Dedifferentiated amniotic fluid mesenchymal stem cell (primary cell): ENCODE measurements around the gene PDZD2.

Experiments used
- DNase-seq: peaks from one replicate; pipeline ENCODE4 v3.0.0-alpha.2; 2016; ENCODE audit errors: extremely low spot score

PDZD2 gene

GRCh38 chr5:32138839-32139493 is 500.0 kb downstream of the PDZD2 start:
- DNase-seq: no peak

GRCh38 chr5:32143617-32144377 is 504.9 kb downstream of the PDZD2 start:
- no peak for DNase-seq

DNA sequence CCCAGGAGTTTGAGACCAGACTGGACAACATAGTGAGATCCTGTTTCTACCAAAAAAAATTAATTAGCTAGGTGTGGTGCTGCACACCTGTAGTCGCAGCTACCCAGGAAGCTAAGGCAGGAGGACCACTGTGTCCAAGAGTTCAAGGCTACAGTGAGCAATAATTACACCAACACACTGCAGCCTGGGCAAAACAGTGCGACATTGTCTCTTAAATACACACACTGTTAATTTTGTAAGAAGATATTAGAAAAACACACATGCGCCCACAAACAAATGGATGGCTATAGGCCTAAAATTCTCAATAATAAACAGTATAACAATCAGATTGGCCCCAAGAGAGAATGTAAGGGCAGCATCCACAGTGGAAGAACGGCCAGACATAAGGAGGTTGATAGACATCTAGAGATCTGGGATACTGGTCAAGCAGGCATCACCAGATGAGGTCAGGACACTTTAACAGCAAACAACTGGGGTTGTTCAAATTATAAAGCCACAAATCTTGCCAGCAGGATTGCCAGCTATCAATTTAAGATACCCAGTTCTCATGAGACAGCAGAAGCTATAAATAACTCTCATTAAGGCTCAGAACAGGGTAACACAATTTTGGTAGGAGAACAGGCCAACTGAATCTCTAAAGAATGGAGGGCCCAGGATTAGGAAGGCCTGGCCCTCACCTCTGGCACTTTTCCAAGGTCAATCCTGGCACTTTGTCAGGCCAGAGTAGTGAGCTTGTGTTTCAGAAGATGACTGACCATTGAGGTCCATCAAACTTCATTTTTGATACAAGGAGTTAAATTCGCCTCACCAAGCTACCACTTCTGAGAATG is 505.7 kb downstream of the PDZD2 start:
- DNase-seq: no peak

DNA sequence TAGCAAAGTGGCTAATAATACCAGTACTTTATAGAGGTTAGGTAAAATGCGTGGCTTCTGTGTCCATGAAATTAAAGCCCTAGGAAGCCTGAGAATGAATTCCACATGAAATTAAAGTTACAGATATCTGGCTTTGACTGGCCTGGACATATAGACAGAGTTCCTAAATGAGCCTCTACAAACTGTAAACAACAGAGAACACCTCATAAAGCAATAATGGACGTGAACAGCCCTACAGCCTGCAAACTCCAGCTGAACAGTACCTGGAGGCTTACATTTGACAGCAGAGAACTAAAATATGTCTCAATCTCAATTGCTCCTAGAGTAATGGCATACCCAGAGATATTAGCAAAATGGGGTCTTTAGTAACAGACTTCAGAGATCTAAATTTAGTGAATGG is 506.4 kb downstream of the PDZD2 start:
- no peak for DNase-seq

GRCh38 chr5:32147236-32147635 is 508.3 kb downstream of the PDZD2 start:
- DNase-seq: no peak

DNA sequence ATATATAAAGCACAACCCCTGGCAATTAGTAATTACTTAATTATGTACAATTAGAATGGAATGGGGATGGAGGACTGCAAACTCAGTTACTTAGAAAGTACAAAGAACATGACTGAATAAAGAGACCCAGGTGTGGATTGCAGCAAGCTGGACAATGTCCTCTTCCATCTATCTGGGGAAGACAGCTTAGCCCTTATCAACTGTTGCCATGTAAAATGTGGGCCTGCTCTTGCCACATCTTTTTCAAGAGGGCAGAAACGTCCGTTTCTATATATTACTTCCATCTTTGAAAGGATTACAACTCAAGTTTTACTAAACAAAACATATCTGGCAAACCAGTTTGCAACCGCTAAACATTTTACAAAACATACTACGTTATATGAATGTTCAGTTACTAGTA is 509.0 kb downstream of the PDZD2 start:
- DNase-seq: no peak

DNA sequence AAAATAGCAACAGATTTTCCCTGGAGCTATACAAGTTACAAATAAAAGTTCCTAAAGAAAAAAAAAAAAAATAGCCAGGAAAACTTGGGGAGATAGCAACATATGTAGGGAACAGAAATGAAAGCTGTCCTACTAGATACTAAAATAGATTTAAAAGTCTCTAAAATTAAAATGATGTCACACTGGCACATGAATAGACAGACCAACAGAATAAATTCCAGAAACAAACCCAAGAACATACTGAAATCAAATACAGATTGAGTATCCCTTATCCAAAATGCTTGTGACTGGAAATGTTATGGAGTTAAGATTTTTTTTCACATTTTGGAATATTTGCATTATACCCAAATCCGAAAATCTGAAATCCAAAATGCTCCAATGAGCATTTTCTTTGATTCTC is 511.4 kb downstream of the PDZD2 start:
- DNase-seq: no peak

DNA sequence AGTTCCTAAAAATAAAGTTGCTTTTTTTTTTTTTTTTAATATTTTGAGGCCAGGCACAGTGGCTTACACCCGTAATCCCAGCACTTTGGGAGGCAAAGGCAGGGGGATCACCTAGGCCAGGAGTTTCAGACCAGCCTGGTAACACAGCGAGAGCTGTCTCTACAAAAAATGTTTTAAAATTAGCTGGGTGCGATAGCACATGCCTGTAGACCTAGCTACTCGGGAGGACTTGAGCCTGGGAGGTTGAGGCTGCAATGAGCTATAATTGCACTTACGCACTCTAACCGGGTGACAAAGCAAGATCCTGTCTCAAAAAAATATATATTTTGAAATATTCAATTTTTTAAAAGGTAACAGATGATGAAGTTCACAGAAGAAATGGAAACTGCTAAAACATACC is 512.3 kb downstream of the PDZD2 start:
- DNase-seq: no peak

DNA sequence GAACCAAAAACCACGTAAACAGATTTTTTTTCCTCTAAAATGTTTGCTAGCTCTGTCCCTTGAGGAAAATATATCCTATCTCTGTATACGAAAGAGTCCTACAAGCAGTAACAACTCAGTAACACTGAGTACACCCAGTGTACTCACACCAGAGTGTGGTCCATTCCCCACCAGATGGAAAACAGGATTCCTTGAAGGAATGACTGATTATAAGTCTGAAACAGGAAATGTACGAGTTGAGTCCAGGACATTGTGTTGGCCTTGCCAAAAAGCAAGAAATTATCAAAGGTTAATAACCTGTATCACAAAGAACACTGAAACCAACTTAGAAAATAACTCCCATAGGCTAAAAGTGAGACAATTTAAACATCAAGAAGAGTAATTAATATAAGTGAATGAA is 514.8 kb downstream of the PDZD2 start:
- DNase-seq: no peak

DNA sequence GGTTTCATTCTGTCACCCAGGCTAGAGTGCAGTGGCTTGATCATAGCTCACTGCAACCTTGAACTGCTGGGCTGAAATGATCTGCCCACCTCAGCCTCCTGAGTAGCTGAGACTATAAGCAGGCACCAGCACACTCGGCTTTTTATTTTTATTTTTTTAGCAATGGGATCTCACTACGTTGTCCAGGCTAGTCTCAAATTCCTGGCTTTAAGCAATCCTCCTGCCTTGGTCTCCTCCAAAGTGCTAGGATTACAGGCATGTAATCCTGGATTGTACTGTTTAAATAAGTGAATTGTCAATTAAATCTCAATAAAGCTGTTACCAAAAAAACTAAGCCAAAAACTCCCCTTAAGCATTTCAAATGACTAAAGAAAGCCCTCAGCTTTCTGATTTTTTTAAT is 516.3 kb downstream of the PDZD2 start:
- no peak for DNase-seq

DNA sequence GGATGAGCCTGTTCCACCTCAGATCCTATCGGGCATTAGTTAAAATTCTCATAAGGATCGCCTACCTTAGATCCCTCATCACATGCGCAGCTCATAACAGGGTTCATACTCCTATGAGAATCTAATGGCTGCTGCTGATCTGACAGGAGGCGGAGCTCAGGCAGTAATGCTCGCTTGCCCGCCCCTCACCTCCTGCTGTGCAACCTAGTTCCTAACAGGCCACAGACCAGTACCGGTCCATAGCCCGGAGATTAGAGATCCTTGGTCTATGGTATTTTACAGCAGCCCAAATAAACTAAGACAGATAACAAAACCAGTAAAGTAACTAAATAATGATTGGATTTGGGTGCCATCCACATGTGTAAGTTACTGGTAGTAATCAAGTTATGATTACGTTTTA is 517.7 kb downstream of the PDZD2 start:
- DNase-seq: no peak

- DNase-seq: no peak
Observed at GRCh38 chr5:32157078-32157477, 518.1 kb downstream of the PDZD2 start.

GRCh38 chr5:32158679-32158975 is 519.7 kb downstream of the PDZD2 start:
- no peak for DNase-seq

GRCh38 chr5:32159328-32160072 is 520.6 kb downstream of the PDZD2 start:
- no peak for DNase-seq

DNA sequence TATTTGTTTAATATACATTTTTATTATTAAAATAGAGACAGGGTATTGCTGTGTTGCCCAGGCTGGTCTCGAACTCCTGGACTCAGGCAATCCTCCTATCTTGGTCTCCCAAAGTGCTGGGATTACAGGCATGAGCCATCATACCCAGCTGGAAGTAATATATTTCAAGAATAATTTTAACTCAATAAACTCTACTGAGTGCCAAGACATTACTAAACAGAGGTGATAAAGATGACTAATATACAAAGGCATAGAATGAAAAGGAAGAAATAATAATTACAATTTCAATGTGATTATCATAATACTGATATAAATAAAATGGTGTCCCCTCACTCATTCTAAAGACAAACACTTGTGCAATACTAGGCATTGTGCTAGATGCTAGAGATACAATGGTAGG is 521.3 kb downstream of the PDZD2 start:
- no peak for DNase-seq
